Measurements from ENCODE around the gene HDHD5. TPM values are rescaled to one million over a fixed set of nuclear protein-coding genes. Genes with fewer than 3 reads are reported as not detected.

Gene HDHD5
- total RNA-seq, 1 experiment from 2014 or later: 37.2 TPM

GRCh38 chr22:17091851-17092250 is 67.2 kb downstream of the HDHD5 start:
- in situ Hi-C loops (cut with HindIII; ENCODE audit: low pct_unique_long_range_greater_than_20kb, low sequenced_read_pairs): no loop called here
- intact Hi-C loops (cut with micrococcal nuclease; ENCODE audit: unreplicated experiment): no loop called here
- Histone ChIP-seq H3K4me1 (ENCODE audit: control insufficient read depth, insufficient read depth, low read length) (no peaks in the 10 kb centered on the region), H3K9me3 (ENCODE audit: control insufficient read depth, insufficient read depth, low read depth, low read length) (no peaks in the 10 kb centered on the region), H3K27ac (ENCODE audit: low read length) (no peak overlapping the region), H3K27me3 (ENCODE audit: control insufficient read depth, insufficient read depth, low read length) (no peaks in the 10 kb centered on the region), H3K4me3 (ENCODE audit: low read depth in 2 of 2, low read length in 2 of 2) (no peak overlapping the region), H3K36me3 (ENCODE audit: control insufficient read depth, insufficient read depth, low read length) (no peaks in the 10 kb centered on the region)
- ATAC-seq: no peak
- CTCF ChIA-PET: no interaction called here
- DNase-seq (ENCODE audit: low read depth, low spot score): no peak
- TF ChIP-seq TCF7L2 (IDR thresholded peaks at IDR 0.05; ENCODE audit: low read depth, low read length) (no peak), CTCF (IDR thresholded peaks at IDR 0.05) (no peak), REST (IDR thresholded peaks at IDR 0.05; ENCODE audit: insufficient read depth in 1 of 2, low read depth in 2 of 2, low read length in 1 of 2) (no peak), POLR2AphosphoS5 (IDR thresholded peaks at IDR 0.05; ENCODE audit: low read depth, low read length) (no peak), SIN3A (IDR thresholded peaks at IDR 0.05; ENCODE audit: borderline replicate concordance, insufficient read depth, low read depth, low read length) (no peak)
- BruUV-seq (replicated peaks): no TSS peak
- POLR2A ChIA-PET: no interaction called here

GRCh38 chr22:17090550-17090949 is 68.5 kb downstream of the HDHD5 start:
- no peak for TF ChIP-seq REST (IDR thresholded peaks at IDR 0.05; ENCODE audit: insufficient read depth in 1 of 2, low read depth in 2 of 2, low read length in 1 of 2)
- no peak for TF ChIP-seq TCF7L2 (IDR thresholded peaks at IDR 0.05; ENCODE audit: low read depth, low read length)
- no peak for TF ChIP-seq CTCF (IDR thresholded peaks at IDR 0.05)
- TF ChIP-seq SIN3A (IDR thresholded peaks at IDR 0.05; ENCODE audit: borderline replicate concordance, insufficient read depth, low read depth, low read length): no peak
- no peak for TF ChIP-seq POLR2AphosphoS5 (IDR thresholded peaks at IDR 0.05; ENCODE audit: low read depth, low read length)
- ChIA-PET POLR2A (no interaction called here), CTCF (no interaction called here)
- no peak overlapping the region for H3K4me3 ChIP-seq (ENCODE audit: low read depth in 2 of 2, low read length in 2 of 2)
- H3K27me3 ChIP-seq (ENCODE audit: control insufficient read depth, insufficient read depth, low read length): no peaks in the 10 kb centered on the region
- H3K4me1 ChIP-seq (ENCODE audit: control insufficient read depth, insufficient read depth, low read length): peaks cover 6% of the 10 kb centered on the region
- intact Hi-C loops (cut with micrococcal nuclease; ENCODE audit: unreplicated experiment): no loop called here
- no peak overlapping the region for H3K27ac ChIP-seq (ENCODE audit: low read length)
- no peaks in the 10 kb centered on the region for H3K9me3 ChIP-seq (ENCODE audit: control insufficient read depth, insufficient read depth, low read depth, low read length)
- in situ Hi-C loops (cut with HindIII; ENCODE audit: low pct_unique_long_range_greater_than_20kb, low sequenced_read_pairs): no loop called here
- ATAC-seq (no peak), DNase-seq (ENCODE audit: low read depth, low spot score) (no peak)
- no peaks in the 10 kb centered on the region for H3K36me3 ChIP-seq (ENCODE audit: control insufficient read depth, insufficient read depth, low read length)
- BruUV-seq (replicated peaks): no TSS peak

Other genes with a start within 250 kb of the HDHD5 start
- gene GAB4, start 151.1 kb downstream of the HDHD5 start, total RNA-seq (2021; ENCODE audit: unreplicated experiment): not detected
- 11.7 TPM for gene IL17RA, start 74.3 kb downstream of the HDHD5 start, total RNA-seq (2021; ENCODE audit: unreplicated experiment)
- gene TMEM121B, start 37.9 kb downstream of the HDHD5 start, total RNA-seq (2021; ENCODE audit: unreplicated experiment): 0.44 TPM
- gene ADA2, start 60.2 kb upstream of the HDHD5 start, total RNA-seq (2021; ENCODE audit: unreplicated experiment): 0.23 TPM
- gene CECR2, start 210.2 kb upstream of the HDHD5 start, total RNA-seq (2021; ENCODE audit: unreplicated experiment): 3.6 TPM

Measured in Panc1 (cell line).